OCI-LY1 (cell line): ENCODE data around the gene PSMG4.

Experiments
- H2AFZ ChIP-seq: fragments of 200-600 bp; sonication (generic), shearing (Covaris generic); 2 replicates; pipeline ENCODE4 v1.6.0; 2014; ENCODE audit warnings: antibody characterized with exemption, mild to moderate bottlenecking, low read length
- H3F3A ChIP-seq: fragments of 200-600 bp; sonication (generic), shearing (Covaris generic); 2 replicates; pipeline ENCODE4 v1.6.0; 2014; ENCODE audit warnings: mild to moderate bottlenecking, antibody characterized with exemption, low read length, moderate library complexity; ENCODE audit not compliant: insufficient read depth
- H3K27ac ChIP-seq: fragments of 200-600 bp; sonication (generic); 2 replicates; pipeline ENCODE4 v1.5.1; 2014; ENCODE audit warnings: low read length, mixed run types, mild to moderate bottlenecking, low read depth; ENCODE audit not compliant: poor library complexity, severe bottlenecking
- H3K27me3 ChIP-seq: fragments of 200-600 bp; sonication (generic); 2 replicates; pipeline ENCODE4 v1.6.0; 2014; ENCODE audit warnings: antibody characterized with exemption, mild to moderate bottlenecking, low read length, moderate library complexity; ENCODE audit not compliant: insufficient read depth
- H3K36me3 ChIP-seq: fragments of 200-600 bp; sonication (generic); 2 replicates; pipeline ENCODE4 v1.6.1; 2014; ENCODE audit warnings: mild to moderate bottlenecking, antibody characterized with exemption, low read length, moderate library complexity, mixed read lengths; ENCODE audit not compliant: insufficient read depth
- H3K4me1 ChIP-seq: fragments of 200-600 bp; sonication (generic); 2 replicates; pipeline ENCODE4 v1.5.1; 2014; ENCODE audit warnings: mild to moderate bottlenecking, low read length, moderate library complexity; ENCODE audit not compliant: insufficient read depth, severe bottlenecking
- H3K4me2 ChIP-seq: fragments of 200-600 bp; sonication (generic), shearing (Covaris generic); 2 replicates; pipeline ENCODE4 v1.6.1; 2014; ENCODE audit warnings: low read length
- H3K4me3 ChIP-seq: fragments of 200-600 bp; sonication (generic); 2 replicates; pipeline ENCODE4 v1.5.1; 2014; ENCODE audit warnings: low read length, low read depth, mild to moderate bottlenecking, mixed read lengths; ENCODE audit not compliant: poor library complexity, severe bottlenecking
- H3K79me2 ChIP-seq: fragments of 200-600 bp; shearing (Covaris generic); 2 replicates; pipeline ENCODE4 v1.6.1; 2016; ENCODE audit warnings: mixed run types, low read length, mixed read lengths; ENCODE audit not compliant: insufficient read depth
- H3K9ac ChIP-seq: fragments of 200-600 bp; sonication (generic), shearing (Covaris generic); 2 replicates; pipeline ENCODE4 v1.6.1; 2014; ENCODE audit warnings: mild to moderate bottlenecking, low read length, mixed read lengths
- H3K9me2 ChIP-seq: fragments of 200-600 bp; sonication (generic), shearing (Covaris generic); 2 replicates; pipeline ENCODE4 v1.6.1; 2014; ENCODE audit warnings: low read depth, mild to moderate bottlenecking, low read length, mixed read lengths
- H3K9me3 ChIP-seq: fragments of 200-600 bp; shearing (Covaris generic); 2 replicates; pipeline ENCODE4 v1.6.1; 2014; ENCODE audit warnings: low read length, mixed read lengths
- H4K20me1 ChIP-seq: fragments of 200-600 bp; sonication (generic), shearing (Covaris generic); 2 replicates; pipeline ENCODE4 v1.6.0; 2016; ENCODE audit warnings: mild to moderate bottlenecking, low read length; ENCODE audit not compliant: insufficient read depth
- EZH2 ChIP-seq: fragments of 200-600 bp; sonication (generic), shearing (Covaris generic); IDR thresholded peaks from 2 replicates; pipeline ENCODE4 v1.8.0; 2017; ENCODE audit warnings: borderline replicate concordance, mixed run types, mild to moderate bottlenecking, antibody characterized with exemption, low read length, moderate library complexity, mixed read lengths
- TF ChIP-seq, protein P1 (sequence below): fragments of 200-600 bp; sonication (generic), shearing (Covaris generic); IDR thresholded peaks from 2 replicates; pipeline ENCODE4 v1.5.1; 2017; ENCODE audit warnings: mild to moderate bottlenecking, antibody characterized with exemption, low read length, moderate library complexity, mixed read lengths

Gene PSMG4

DNA sequence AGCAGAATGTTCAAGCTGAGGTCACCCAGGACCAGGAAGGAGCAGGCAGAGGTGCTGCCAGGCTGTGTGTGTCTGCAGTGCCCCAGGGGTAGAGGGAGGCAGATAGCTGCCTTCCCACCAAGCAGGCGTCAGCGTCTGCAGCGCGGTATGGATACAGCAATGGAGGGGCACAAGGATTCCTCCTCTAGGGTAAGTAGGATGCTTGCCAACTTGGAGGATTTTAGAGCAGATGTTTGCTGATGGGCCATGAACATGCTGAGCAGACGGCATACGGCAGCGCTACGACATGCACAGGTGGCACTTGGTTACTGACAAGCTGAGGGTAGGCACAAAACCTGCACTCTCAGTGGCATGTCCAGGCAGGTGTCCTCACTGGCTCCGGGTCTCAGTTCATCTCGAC lies 48.1 kb downstream of the PSMG4 start:
- Histone ChIP-seq H3K9me2 (no peaks in the 10 kb centered on the region), H3K27me3 (peaks cover 7% of the 10 kb centered on the region; the same call in 1 of the 2 replicates), H3K36me3 (no peaks in the 10 kb centered on the region), H3K4me1 (no peaks in the 10 kb centered on the region), H3K27ac (no peak overlapping the region), H4K20me1 (no peaks in the 10 kb centered on the region), H3K79me2 (no peaks in the 10 kb centered on the region), H3K4me2 (no peak overlapping the region), H3F3A (no peaks in the 10 kb centered on the region), H3K9ac (no peak overlapping the region), H3K9me3 (no peaks in the 10 kb centered on the region), H3K4me3 (no peak overlapping the region), H2AFZ (no peak overlapping the region)
- TF ChIP-seq, protein P1, sequence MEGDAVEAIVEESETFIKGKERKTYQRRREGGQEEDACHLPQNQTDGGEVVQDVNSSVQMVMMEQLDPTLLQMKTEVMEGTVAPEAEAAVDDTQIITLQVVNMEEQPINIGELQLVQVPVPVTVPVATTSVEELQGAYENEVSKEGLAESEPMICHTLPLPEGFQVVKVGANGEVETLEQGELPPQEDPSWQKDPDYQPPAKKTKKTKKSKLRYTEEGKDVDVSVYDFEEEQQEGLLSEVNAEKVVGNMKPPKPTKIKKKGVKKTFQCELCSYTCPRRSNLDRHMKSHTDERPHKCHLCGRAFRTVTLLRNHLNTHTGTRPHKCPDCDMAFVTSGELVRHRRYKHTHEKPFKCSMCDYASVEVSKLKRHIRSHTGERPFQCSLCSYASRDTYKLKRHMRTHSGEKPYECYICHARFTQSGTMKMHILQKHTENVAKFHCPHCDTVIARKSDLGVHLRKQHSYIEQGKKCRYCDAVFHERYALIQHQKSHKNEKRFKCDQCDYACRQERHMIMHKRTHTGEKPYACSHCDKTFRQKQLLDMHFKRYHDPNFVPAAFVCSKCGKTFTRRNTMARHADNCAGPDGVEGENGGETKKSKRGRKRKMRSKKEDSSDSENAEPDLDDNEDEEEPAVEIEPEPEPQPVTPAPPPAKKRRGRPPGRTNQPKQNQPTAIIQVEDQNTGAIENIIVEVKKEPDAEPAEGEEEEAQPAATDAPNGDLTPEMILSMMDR: no peak
- TF ChIP-seq EZH2: no peak

DNA sequence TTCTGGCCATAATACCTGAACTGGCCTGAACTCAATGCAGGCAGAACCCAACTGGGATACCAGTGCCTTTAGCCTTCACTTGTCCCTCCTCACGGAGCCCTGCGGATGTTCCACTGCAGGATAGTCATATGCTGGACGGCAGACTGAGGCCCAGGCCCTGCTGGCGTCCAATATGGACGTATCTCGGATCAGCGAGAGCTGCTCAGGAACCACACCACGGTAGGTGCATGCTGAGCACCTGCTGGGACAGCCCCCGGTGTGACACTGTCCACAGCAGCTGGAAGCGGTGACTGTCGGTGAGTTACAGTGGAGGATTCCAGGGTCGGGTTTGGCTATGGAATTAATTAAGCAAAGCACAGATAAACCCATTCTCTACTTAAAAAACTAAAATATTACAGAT lies 48.7 kb downstream of the PSMG4 start:
- Histone ChIP-seq H3K27me3 (peaks cover 7% of the 10 kb centered on the region; the same call in 1 of the 2 replicates), H3K9ac (no peak overlapping the region), H4K20me1 (no peaks in the 10 kb centered on the region), H2AFZ (no peak overlapping the region), H3K27ac (no peak overlapping the region), H3K9me2 (no peaks in the 10 kb centered on the region), H3K4me1 (no peaks in the 10 kb centered on the region), H3K36me3 (no peaks in the 10 kb centered on the region), H3K9me3 (no peaks in the 10 kb centered on the region), H3K4me3 (no peak overlapping the region), H3K4me2 (no peak overlapping the region), H3K79me2 (no peaks in the 10 kb centered on the region), H3F3A (no peaks in the 10 kb centered on the region)
- TF ChIP-seq, protein P1: no peak
- no peak for TF ChIP-seq EZH2

DNA sequence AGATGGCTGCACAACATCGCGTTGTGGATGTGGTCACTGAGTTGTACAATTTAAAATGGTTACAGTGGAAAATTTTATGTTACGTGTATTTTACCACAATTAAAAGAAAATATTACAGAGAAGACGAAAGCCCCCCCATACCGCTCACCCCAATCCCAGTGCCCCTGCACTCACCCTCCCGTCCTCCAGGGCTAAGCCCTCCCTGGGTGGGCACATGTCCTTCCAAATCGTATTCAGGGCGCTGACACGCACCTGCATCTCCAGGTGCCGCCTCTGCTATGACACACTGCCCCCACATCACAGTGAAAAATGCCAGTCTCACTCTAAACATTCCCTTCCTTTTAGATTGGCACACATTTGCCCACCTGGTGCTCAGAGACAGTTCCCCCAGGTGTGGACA lies 49.4 kb downstream of the PSMG4 start:
- Histone ChIP-seq H4K20me1 (no peaks in the 10 kb centered on the region), H3K4me2 (no peak overlapping the region), H3K9ac (no peak overlapping the region), H3F3A (no peaks in the 10 kb centered on the region), H3K4me1 (no peaks in the 10 kb centered on the region), H3K79me2 (no peaks in the 10 kb centered on the region), H3K9me2 (no peaks in the 10 kb centered on the region), H3K27me3 (peaks cover 7% of the 10 kb centered on the region; the same call in 1 of the 2 replicates), H3K4me3 (no peak overlapping the region), H3K27ac (no peak overlapping the region), H2AFZ (no peak overlapping the region), H3K9me3 (no peaks in the 10 kb centered on the region), H3K36me3 (no peaks in the 10 kb centered on the region)
- no peak for TF ChIP-seq EZH2
- TF ChIP-seq, protein P1: no peak
